Caco-2 (cell line): Measurements from ENCODE around the gene PDCD11. TPM values are rescaled to one million over a fixed set of nuclear protein-coding genes. Genes with fewer than 3 reads are reported as not detected.

Experiments used
- BruUV-seq: library from RNA; stranded (reverse); fragments of 400-500 nt; replicated peaks from 2 replicates; lab custom pipeline; 2021; lab: Mats Ljungman, UMichigan
- CTCF ChIA-PET: fragments of 300-600 bp; sonication (Branson Sonifier 250); formaldehyde crosslinking; loops from one replicate; lab custom pipeline; 2022; ENCODE audit warnings: antibody characterized with exemption; lab: Charles Lee
- POLR2A ChIA-PET: fragments of 300-600 bp; sonication (Branson Sonifier 250); formaldehyde crosslinking; loops from one replicate; lab custom pipeline; 2022; ENCODE audit warnings: antibody characterized with exemption; lab: Charles Lee
- DNase-seq, 2 experiments: peaks; one replicate each; pipeline versions ENCODE4 v3.0.0 to v3.0.0-alpha.2; 2020 to 2022
- H3K27me3 ChIP-seq: replicated peaks from 2 replicates; pipeline ENCODE4 v1.6.0; 2011; ENCODE audit warnings: low read length; ENCODE audit not compliant: control insufficient read depth, insufficient read depth
- H3K36me3 ChIP-seq: 2 replicates; pipeline ENCODE4 v1.5.1; 2011; ENCODE audit warnings: low read length; ENCODE audit not compliant: control insufficient read depth, insufficient read depth
- H3K4me1 ChIP-seq: fragments of 250-450 bp; sonication (Bioruptor Pico); 2 replicates; pipeline ENCODE4 v1.5.1; 2020; ENCODE audit warnings: mild to moderate bottlenecking
- H3K4me3 ChIP-seq: 2 replicates; pipeline ENCODE4 v1.5.1; 2011; ENCODE audit warnings: low read depth, mild to moderate bottlenecking, control low read depth, low read length
- H3K9me3 ChIP-seq: fragments of 250-450 bp; sonication (Bioruptor Pico); 2 replicates; pipeline ENCODE4 v1.5.1; 2020; ENCODE audit warnings: mild to moderate bottlenecking, moderate library complexity
- H3K27ac Mint-ChIP-seq: one replicate; pipeline ENCODE4 v1.8.0; 2022; ENCODE audit warnings: mixed read lengths; ENCODE audit not compliant: unreplicated experiment
- H3K27me3 Mint-ChIP-seq: one replicate; pipeline ENCODE4 v1.8.0; 2022; ENCODE audit warnings: mixed read lengths; ENCODE audit not compliant: insufficient read depth, unreplicated experiment
- H3K36me3 Mint-ChIP-seq: one replicate; pipeline ENCODE4 v1.8.0; 2022; ENCODE audit warnings: mild to moderate bottlenecking, mixed read lengths; ENCODE audit not compliant: insufficient read depth, unreplicated experiment
- H3K4me1 Mint-ChIP-seq: one replicate; pipeline ENCODE4 v1.8.0; 2022; ENCODE audit warnings: low read depth, mixed read lengths; ENCODE audit not compliant: unreplicated experiment
- H3K4me3 Mint-ChIP-seq: one replicate; pipeline ENCODE4 v1.8.0; 2022; ENCODE audit warnings: mild to moderate bottlenecking, moderate library complexity, mixed read lengths; ENCODE audit not compliant: unreplicated experiment
- H3K9me3 Mint-ChIP-seq: one replicate; pipeline ENCODE4 v1.8.0; 2022; ENCODE audit warnings: mixed read lengths; ENCODE audit not compliant: unreplicated experiment
- intact Hi-C: fragments of 100-400 bp; cut with micrococcal nuclease; formaldehyde crosslinking; loops from one replicate; pipeline ENCODE4 v1.10.0; 2022; ENCODE audit not compliant: unreplicated experiment
- total RNA-seq: library from RNA; stranded (reverse); gene quantifications from 2 replicates; pipeline ENCODE4 v1.2.3, GENCODE V29; 2022
- TF ChIP-seq, protein P1 (sequence below), 2 experiments: fragments of 200-600 bp in 1 of 2; IDR thresholded peaks; 1 replicate in 1 of 2; 2 replicates in 1 of 2; pipeline versions ENCODE4 v1.5.1 to v1.8.0; 2011 to 2022; ENCODE audit warnings: antibody characterized with exemption in 1 of 2, control low read depth in 1 of 2, inconsistent platforms in 1 of 2, low read depth in 1 of 2, low read length in 1 of 2, mild to moderate bottlenecking in 1 of 2, moderate library complexity in 1 of 2; ENCODE audit not compliant: insufficient read depth in 1 of 2, severe bottlenecking in 1 of 2, unreplicated experiment in 1 of 2

PDCD11 gene
- total RNA-seq, 1 experiment from 2014 or later = 55.3 TPM

DNA sequence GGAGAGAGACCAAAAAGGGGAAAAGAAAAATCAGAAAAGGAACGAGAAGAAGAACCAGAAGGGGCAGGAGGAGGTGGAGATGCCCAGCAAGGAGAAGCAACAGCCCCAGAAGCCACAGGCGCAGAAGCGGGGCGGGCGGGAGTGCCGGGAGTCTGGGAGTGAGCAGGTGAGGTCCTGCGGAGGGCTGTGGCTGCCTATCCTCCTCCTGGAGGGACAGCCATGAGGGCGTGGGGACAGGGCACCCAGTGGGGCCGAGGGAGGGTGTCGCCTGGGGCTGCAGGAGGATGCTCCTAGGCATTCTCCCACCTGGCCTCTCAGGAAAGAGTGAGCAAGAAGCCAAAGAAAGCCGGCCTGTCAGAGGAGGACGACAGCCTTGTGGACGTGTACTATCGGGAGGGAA, 44.0 kb downstream of the PDCD11 start:
- Histone ChIP-seq H3K4me1 (no peaks in the 10 kb centered on the region), H3K9me3 (no peaks in the 10 kb centered on the region), H3K36me3 (peaks cover 6% of the 10 kb centered on the region), H3K4me3 (no peak overlapping the region), H3K27me3 (no peaks in the 10 kb centered on the region)
- CTCF ChIA-PET = no interaction called here
- intact Hi-C loops = no loop called here
- DNase-seq = no peak
- Mint-ChIP-seq H3K9me3 (no peaks in the 10 kb centered on the region), H3K4me3 (no peak overlapping the region), H3K4me1 (no peaks in the 10 kb centered on the region), H3K27ac (no peak overlapping the region), H3K36me3 (peaks cover 90% of the 10 kb centered on the region), H3K27me3 (no peaks in the 10 kb centered on the region)
- POLR2A ChIA-PET = no interaction called here
- no TSS peak for BruUV-seq
- TF ChIP-seq, protein P1, sequence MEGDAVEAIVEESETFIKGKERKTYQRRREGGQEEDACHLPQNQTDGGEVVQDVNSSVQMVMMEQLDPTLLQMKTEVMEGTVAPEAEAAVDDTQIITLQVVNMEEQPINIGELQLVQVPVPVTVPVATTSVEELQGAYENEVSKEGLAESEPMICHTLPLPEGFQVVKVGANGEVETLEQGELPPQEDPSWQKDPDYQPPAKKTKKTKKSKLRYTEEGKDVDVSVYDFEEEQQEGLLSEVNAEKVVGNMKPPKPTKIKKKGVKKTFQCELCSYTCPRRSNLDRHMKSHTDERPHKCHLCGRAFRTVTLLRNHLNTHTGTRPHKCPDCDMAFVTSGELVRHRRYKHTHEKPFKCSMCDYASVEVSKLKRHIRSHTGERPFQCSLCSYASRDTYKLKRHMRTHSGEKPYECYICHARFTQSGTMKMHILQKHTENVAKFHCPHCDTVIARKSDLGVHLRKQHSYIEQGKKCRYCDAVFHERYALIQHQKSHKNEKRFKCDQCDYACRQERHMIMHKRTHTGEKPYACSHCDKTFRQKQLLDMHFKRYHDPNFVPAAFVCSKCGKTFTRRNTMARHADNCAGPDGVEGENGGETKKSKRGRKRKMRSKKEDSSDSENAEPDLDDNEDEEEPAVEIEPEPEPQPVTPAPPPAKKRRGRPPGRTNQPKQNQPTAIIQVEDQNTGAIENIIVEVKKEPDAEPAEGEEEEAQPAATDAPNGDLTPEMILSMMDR (IDR thresholded peaks at IDR 0.05; ENCODE audit: insufficient read depth in 1 of 2, low read depth in 1 of 2, low read length in 1 of 2, severe bottlenecking in 1 of 2, unreplicated experiment in 1 of 2) = no peak

DNA sequence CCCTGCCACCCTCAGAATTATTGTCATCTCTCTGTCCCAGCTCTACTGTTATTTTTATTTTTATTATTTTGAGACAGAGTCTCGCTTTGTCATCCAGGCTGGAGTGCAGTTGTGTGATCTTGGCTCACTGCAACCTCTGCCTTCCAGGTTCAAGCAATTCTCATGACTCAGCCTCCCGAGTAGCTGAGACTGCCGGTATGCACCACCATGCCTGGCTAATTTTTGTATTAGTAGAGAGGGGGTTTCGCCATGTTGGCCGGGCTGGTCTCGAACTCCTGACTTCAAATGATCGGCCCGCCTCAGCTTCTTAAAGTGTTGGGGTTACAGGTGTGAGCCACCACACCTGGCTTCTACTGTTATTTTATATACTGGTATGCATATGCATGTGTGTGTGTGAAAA, 44.8 kb downstream of the PDCD11 start:
- no peak overlapping the region for H3K4me3 Mint-ChIP-seq
- Histone ChIP-seq H3K27me3 (no peaks in the 10 kb centered on the region), H3K36me3 (peaks cover 8% of the 10 kb centered on the region), H3K9me3 (no peaks in the 10 kb centered on the region), H3K4me3 (no peak overlapping the region), H3K4me1 (no peaks in the 10 kb centered on the region)
- peaks cover 90% of the 10 kb centered on the region for H3K36me3 Mint-ChIP-seq
- intact Hi-C loops = no loop called here
- DNase-seq = no peak
- H3K9me3 Mint-ChIP-seq = no peaks in the 10 kb centered on the region
- ChIA-PET POLR2A (no interaction called here), CTCF (no interaction called here)
- TF ChIP-seq, protein P1 (IDR thresholded peaks at IDR 0.05; ENCODE audit: insufficient read depth in 1 of 2, low read depth in 1 of 2, low read length in 1 of 2, severe bottlenecking in 1 of 2, unreplicated experiment in 1 of 2) = no peak
- no TSS peak for BruUV-seq
- no peak overlapping the region for H3K27ac Mint-ChIP-seq
- no peaks in the 10 kb centered on the region for H3K4me1 Mint-ChIP-seq
- no peaks in the 10 kb centered on the region for H3K27me3 Mint-ChIP-seq

DNA sequence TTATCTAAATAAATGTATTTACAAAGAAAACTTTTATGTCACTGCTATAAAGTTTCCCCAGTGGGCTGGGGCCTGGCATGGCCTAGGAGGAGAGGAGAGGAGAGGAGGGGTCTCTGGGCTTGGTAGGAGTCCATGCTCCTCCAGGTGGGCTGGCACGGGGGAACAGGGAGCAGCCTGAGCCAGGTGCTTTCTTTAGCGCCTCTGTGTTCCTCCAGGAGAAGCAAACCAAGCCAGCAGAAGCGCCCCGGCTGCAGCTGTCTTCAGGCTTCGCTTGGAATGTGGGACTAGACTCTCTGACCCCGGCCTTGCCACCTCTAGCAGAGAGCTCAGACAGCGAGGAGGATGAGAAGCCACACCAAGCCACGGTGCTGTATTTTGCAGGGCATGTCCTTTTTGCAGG, 45.2 kb downstream of the PDCD11 start:
- POLR2A ChIA-PET = no interaction called here
- Mint-ChIP-seq H3K27ac (no peak overlapping the region), H3K27me3 (no peaks in the 10 kb centered on the region), H3K9me3 (no peaks in the 10 kb centered on the region), H3K4me3 (no peak overlapping the region), H3K36me3 (peaks cover 88% of the 10 kb centered on the region), H3K4me1 (no peaks in the 10 kb centered on the region)
- Histone ChIP-seq H3K36me3 (peaks cover 8% of the 10 kb centered on the region), H3K4me3 (no peak overlapping the region), H3K4me1 (no peaks in the 10 kb centered on the region), H3K9me3 (no peaks in the 10 kb centered on the region), H3K27me3 (no peaks in the 10 kb centered on the region)
- no peak for DNase-seq
- BruUV-seq = no TSS peak
- TF ChIP-seq, protein P1 (IDR thresholded peaks at IDR 0.05; ENCODE audit: insufficient read depth in 1 of 2, low read depth in 1 of 2, low read length in 1 of 2, severe bottlenecking in 1 of 2, unreplicated experiment in 1 of 2) = no peak
- intact Hi-C loops = no loop called here
- CTCF ChIA-PET = no interaction called here
